Stomach (tissue), 4 donors: Measurements from ENCODE around the gene IFT172.

Experiments used
- EP300 ChIP-seq: sonication (generic); formaldehyde crosslinking; IDR thresholded peaks from one replicate; pipeline ENCODE4 v1.6.1; 2017; ENCODE audit warnings: antibody characterized with exemption
- POLR2A ChIP-seq, 4 donors: fragments of 450-650 bp; IDR thresholded peaks; one replicate each; pipeline ENCODE4 v1.6.1; 2016; ENCODE audit warnings: antibody characterized with exemption in 4 of 4, control low read depth in 2 of 4, mild to moderate bottlenecking in 1 of 4, moderate library complexity in 1 of 4
- TF ChIP-seq, protein P1 (sequence below), 7 experiments: fragments of 450-650 bp in 4 of 7; fragments of 200-600 bp in 3 of 7; sonication (generic) in 3 of 7; IDR thresholded peaks; one replicate each; pipeline ENCODE4 v1.5.1; 2016 to 2019; ENCODE audit warnings: antibody characterized with exemption in 7 of 7, control low read depth in 2 of 7, mild to moderate bottlenecking in 1 of 7

GRCh38 chr2:27489118-27489497, 435 bp downstream of the IFT172 start:
- TF ChIP-seq EP300 (no peak), POLR2A (IDR thresholded peaks at IDR 0.05) (no peak)
- TF ChIP-seq, protein P1, sequence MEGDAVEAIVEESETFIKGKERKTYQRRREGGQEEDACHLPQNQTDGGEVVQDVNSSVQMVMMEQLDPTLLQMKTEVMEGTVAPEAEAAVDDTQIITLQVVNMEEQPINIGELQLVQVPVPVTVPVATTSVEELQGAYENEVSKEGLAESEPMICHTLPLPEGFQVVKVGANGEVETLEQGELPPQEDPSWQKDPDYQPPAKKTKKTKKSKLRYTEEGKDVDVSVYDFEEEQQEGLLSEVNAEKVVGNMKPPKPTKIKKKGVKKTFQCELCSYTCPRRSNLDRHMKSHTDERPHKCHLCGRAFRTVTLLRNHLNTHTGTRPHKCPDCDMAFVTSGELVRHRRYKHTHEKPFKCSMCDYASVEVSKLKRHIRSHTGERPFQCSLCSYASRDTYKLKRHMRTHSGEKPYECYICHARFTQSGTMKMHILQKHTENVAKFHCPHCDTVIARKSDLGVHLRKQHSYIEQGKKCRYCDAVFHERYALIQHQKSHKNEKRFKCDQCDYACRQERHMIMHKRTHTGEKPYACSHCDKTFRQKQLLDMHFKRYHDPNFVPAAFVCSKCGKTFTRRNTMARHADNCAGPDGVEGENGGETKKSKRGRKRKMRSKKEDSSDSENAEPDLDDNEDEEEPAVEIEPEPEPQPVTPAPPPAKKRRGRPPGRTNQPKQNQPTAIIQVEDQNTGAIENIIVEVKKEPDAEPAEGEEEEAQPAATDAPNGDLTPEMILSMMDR (IDR thresholded peaks at IDR 0.05): no peak
